GM18951 (cell line): ENCODE measurements around the gene KSR2.
A peak's percentile ranks its signal among the peaks of the same experiment; 100 is the strongest.
"Not testable (repeated sequence)": the region's sequence is repeated elsewhere in the genome, so short reads cannot be mapped to it uniquely, and the experiment has no call there.

Experiments
- POLR2A ChIP-seq: IDR thresholded peaks from 4 replicates; pipeline ENCODE4 v1.6.1; 2011; ENCODE audit warnings: mild to moderate bottlenecking; ENCODE audit not compliant: insufficient read length, insufficient read depth; ENCODE audit errors: extremely low read depth
- in situ Hi-C: fragments of 300-500 bp; cut with MboI; formaldehyde crosslinking; loops from one replicate; pipeline ENCODE4 v1.12.0; 2022; ENCODE audit warnings: low sequenced_read_pairs, mixed read lengths, inconsistent platforms; ENCODE audit not compliant: unreplicated experiment

The KSR2 gene

DNA sequence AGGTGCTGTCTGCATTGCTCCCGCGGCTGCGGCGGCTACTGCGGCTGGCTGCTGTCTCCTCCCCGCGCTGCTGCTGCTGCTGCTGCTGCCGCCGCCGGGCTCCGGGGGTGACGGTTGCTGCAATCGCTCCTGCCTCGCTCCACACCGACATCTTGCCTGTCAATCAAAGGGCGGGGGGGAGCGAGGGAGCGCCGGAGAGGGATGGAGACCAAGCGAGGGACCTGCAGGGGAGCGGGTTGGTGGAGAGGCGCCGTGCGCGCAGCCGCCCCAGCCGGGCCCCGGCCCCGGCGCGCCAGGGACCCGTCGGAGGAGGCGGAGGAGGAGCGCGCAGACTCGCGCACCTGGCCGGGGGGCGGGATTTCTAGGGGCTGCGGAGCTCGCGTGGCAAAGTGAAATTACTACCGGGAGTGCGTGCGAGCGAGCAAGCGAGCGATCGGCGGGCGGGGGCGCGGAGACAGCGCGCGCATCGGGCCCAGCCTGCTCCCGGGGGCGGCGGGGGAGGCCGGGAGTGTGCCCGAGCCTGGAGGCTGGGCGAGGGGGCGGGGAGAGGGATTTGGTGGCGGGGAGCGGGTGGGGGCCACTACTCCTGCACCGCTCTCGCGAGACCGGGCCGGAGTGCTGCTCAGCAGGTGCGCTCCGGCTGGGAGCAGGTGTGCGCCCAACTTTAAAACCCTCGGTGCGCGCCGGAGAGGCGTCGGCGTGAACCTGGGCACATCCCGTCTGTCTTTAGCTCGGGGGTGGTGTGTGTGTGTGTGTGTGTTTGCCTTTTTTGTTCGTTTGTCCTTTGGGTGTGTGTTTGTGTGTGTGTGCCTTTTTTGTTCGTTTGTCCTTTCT is at the start of gene KSR2:
KSR2 (minus strand) TSS at position 165 of the 834 bp plus-strand sequence. CDS start 735 bp downstream, outside the sequence.
- in situ Hi-C loops: no loop called here

DNA sequence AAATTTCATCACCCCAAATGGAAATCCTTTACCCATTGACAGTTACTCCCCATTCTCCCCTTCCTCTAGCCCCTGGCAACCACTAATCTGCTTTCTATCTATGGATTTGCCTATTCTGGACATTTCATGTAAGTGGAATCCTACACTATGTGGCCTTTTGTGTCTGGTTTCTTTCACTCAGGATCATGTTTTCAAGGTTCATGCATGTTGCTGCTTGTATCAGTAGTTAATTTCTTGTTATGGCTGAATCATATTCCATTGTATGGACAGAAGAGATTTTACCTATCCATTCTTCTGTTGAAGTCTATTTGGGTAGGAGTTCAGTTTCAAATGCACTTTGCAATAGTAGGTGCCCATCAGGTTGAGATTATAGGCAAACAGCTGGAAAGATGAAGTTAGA is 49.1 kb upstream of the KSR2 start:
- in situ Hi-C loops: no loop called here
- no peak for TF ChIP-seq POLR2A

More for the DNA sequence above, at the start of gene KSR2:
- TF ChIP-seq POLR2A: no peak

DNA sequence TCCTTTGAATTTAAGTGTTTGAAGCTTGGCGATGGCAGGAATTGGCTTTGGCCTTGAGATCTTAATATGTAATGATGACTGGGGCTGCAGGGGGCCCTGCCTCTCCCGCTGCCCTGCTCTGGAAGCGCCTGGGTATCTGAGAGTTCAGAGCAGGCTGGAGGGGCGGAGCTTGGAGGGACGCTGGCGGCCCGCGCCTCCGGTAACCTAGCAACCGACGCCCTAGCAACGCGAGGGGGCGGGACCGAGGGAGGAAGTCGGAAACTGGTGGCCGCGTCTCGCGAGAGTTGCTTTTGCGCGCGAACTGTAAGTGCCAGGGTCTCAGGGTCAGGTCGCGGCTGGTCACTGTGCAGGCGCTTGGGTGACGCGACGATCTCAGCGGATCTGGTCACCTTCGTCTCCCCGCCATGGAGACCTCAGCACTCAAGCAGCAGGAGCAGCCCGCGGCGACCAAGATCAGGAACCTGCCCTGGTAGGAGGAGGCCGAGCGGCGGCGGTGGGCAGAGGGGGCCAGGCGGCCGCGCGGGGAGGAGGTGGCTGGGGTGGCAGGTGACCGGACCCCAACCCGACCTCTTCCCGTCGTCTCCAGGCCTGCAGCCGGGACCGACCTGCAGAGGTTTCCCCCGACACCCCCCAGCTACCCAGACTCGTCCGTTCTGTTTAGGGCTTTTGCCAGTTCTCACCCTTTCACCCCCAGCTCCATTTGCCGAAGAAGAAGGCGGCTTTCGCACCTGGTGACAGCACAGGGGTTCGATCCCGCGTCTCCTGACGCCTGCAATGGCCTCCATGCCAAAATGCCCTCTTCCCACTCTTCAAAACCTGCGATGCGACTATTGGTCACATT is 47.9 kb upstream of the KSR2 start, which contains the start of gene RFC5:
RFC5 (plus strand) TSS at position 280 of the 841 bp plus-strand sequence; CDS start at position 405, 125 bp downstream.
- peak; percentile 86 for TF ChIP-seq POLR2A
- in situ Hi-C loops: no loop called here

DNA sequence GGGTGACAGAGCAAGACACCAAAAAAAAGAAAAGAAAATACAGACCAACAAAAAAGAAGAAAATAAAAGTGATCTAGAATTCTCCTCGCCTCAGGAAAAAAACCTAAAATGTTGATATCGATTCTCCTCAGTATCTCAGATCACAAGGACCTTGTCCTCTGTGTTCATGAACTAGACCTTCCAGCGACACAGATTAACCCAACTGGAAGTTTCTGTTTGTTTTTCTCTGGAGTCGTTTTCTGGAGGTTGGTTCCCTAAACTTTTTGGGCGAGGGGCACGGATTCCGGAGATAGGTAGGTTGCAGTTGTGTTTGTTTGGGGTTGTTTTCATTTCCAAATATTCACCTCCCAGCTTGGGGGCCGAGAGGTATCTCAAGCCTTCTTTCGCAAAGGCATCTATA is 47.2 kb upstream of the KSR2 start:
- no peak for TF ChIP-seq POLR2A
- in situ Hi-C loops: no loop called here

DNA sequence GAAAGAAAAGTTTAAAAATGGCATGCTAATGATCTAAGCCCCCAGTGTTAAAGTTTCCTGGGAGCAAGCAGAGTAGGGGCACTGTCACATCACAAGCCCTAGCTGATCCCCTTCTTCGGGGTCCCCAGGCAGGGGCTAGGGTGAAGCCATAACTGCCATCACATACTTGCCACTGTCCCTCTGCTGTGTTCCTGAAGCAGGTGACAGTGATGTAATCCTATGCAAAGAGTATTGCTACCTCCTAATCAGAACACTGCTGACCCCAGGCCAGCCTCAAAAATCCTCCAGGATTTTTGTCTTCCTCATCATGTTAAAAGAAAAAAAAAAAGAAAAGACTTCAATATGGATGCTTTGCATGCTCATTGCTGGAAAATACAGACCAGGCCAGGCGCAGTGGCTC is 46.5 kb upstream of the KSR2 start:
- in situ Hi-C loops: no loop called here
- no peak for TF ChIP-seq POLR2A

DNA sequence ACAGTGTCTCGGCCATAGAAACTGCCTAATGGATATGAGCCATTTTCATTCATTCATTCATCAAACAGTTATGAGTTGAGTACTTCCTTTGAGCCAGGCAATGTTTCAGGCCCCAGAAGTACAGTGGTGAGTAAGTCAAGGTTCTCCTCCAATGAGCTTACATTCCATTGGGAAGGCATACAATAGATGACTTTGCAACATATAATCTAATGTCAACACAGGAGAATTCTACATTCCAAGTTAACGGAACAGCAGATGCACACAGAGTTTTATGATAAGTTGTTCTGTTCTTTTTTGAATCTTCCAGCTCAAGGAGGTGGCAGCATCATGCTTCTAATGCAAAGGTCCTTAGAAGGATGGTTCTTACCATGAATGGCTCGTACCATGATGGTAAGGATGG is 44.5 kb upstream of the KSR2 start:
- no peak for TF ChIP-seq POLR2A
- in situ Hi-C loops: no loop called here

DNA sequence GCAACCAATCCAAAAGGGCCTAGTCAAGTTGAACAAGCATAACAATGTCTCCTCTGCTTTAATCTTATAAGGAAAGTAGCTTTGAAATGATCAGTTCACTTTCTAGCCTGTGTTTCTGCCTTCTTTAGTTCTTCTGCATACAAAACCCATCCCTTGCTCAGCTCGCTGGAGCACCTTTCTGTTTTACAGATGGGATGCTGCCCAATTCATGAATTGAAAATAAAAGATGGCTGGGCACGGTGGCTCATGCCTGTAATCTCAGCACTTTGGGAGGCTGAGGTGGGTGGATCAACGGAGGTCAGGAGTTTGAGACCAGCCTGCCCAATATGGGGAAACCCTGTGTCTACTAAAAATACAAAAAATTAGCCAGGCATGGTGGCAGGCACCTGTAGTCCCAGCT is 43.2 kb upstream of the KSR2 start:
- in situ Hi-C loops: no loop called here
- TF ChIP-seq POLR2A: no peak

DNA sequence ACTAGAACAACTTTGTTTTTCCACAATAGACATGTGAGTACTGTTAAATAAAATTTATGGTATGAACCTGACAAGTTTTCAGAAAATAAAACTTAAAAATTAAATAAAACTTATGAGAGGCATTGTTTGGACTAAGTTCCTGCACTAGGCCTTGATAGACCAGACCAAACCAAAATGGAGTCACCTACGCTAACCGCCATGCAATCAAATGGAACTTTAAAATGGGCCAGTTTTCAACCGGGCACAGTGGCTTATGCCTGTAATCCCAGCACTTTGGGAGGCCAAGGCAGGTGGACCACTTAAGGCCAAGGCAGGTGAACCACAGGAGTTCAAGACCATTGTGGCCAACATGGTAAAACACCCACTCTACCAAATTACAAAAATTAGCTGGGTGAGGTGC is 42.6 kb upstream of the KSR2 start:
- TF ChIP-seq POLR2A: no peak
- in situ Hi-C loops: no loop called here

DNA sequence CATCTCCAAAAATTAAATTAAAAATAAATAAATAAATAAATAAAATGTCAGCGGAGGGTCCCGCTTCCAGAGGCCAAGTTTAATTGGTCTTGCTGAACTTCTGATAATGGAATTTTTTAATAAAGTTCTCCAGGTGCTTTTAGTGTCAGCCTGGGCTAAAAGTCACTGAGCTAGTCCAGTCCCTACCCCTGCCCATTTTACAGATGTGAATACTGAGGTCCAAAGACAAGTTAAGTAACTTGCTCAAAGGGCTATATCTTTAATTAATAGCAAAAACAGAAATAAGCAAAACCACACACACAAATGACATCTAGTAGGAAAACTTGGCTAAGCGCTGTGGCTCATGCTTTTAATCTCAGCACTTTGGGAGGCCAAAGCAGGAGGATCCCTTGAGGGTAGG is 42.1 kb upstream of the KSR2 start:
- TF ChIP-seq POLR2A: no peak
- in situ Hi-C loops: no loop called here

DNA sequence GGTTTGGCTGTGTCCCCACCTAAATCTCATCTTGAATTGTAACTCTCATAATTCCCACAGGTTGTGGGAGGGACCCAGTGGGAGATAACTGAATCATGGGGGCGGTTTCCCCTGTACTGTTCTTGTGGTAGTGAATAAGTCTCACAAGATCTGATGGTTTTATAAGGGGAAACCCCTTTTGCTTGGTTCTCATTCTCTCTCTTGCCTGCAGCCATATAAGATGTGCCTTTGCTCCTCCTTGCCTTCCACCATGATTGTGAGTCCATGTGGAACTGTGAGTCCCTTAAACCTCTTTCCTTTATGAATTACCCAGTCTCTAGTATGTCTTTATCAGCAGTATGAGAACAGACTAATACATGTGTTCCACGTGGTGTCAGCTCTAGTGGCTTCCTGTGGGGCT is 31.0 kb upstream of the KSR2 start:
- in situ Hi-C loops: not testable (repeated sequence)

DNA sequence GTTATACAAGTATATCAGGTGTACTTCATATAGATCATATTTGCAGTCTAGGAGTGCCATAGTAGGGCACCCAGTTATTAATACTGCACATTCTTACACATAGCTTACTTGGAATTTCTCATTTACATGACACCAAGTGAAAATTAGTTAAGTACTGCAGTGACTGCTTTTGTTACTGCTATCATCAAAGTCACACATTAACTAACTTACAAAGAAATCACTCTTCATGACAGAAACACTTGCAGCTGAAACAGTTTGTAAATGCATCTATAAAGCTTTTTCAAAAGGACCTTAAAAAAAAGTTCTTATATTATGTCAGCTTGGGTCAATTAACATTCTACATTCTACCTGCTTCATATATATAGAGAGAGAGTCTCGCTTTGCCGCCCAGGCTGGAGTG is 29.9 kb upstream of the KSR2 start:
- in situ Hi-C loops: no loop called here
- no peak for TF ChIP-seq POLR2A

DNA sequence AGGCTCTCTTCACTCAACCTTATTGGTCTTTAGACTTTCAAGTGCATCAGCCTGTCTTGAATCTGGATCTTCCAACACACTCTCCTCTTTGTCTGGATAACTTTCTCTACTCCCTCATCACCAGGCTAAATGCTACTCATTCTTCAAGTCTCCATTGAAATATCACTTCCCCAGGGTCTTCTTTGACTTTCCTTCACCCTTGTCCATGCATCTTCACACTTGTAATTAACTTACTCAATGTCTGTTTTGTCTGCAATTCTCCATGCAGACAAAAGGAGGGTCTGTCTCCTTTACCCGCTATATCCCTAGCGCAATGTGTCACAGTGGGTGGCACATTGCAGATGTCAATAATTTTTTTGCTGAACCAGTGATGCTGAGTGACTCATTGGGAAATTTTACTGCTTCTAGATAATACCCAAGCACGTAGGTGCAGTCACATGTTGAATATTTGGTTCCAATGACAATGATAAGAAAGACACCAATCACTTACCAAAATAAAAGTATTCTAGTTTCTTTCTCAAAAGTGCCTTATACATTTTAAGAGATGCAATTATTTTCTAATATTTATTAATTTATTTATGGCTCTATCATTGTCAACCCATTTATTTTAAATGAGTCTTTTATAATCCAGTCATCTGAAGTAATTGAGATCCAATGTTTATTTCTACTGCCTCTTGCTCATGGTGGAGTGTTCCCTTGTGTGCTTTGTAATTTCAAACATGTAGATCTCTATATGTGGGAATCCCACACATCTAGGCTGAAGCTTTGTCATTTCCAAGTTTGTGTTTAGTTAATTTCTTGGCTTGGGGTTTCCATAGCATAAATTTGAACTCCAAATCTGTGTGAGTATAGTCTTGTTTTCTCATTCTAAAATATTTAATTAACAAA is 26.0 kb upstream of the KSR2 start:
- TF ChIP-seq POLR2A: no peak
- in situ Hi-C loops: no loop called here
